ENCODE results near the gene SPINK8.
"Not testable (repeated sequence)": the region's sequence is repeated elsewhere in the genome, so short reads cannot be mapped to it uniquely, and the experiment has no call there.

Gene SPINK8

DNA sequence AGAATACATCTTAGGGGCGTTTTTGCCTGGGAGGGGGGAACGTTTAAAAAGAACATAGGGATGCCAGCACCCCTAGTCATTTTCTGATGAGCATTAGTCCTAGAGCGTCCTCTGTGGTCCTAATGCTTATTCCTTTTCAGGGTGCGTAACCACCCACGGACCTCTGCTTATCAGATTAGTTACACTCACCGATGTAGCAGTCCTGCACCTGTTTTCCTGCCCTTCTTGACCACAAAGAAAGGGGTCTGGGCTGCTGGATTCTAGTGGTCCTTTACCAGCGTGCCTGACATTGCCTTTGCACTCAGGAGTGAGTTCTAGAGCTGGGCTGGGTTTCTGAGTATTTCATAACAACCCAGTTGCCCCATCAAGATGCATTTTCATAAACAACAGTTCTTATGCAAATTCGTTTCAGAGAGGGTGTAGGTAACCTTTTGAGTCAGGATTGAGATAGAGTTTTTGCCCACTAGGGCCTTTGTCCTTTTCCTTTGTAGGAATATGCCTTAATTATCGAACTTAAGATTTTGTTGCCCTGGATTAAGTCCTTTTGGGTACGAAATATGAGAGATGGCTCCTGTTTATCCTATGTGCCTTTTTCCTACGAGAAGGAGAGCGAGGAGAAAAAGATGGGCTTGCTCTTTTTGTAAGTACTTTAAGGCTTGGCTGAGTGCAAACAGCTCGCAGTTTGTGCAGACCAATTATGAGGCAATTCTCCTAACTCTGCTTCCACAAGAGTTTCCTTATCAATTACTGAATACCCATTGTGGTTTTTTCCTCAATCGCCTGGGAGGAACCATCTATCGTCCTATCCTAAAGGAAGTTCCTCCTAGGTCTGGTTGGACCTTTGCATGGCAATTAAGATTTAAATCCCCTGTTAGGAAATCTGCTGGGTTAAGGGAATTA, at the start of gene SPINK8:
Gene SPINK8, minus strand, starts transcription at position 316 of the 900 bp plus-strand sequence. CDS start 5,320 bp downstream, outside the sequence.
- DNase-seq (ENCODE audit: low spot score); POLR2A ChIA-PET (ENCODE audit: low non-redundant PET); H3K27ac ChIP-seq; CTCF ChIA-PET: not testable (repeated sequence)

DNA sequence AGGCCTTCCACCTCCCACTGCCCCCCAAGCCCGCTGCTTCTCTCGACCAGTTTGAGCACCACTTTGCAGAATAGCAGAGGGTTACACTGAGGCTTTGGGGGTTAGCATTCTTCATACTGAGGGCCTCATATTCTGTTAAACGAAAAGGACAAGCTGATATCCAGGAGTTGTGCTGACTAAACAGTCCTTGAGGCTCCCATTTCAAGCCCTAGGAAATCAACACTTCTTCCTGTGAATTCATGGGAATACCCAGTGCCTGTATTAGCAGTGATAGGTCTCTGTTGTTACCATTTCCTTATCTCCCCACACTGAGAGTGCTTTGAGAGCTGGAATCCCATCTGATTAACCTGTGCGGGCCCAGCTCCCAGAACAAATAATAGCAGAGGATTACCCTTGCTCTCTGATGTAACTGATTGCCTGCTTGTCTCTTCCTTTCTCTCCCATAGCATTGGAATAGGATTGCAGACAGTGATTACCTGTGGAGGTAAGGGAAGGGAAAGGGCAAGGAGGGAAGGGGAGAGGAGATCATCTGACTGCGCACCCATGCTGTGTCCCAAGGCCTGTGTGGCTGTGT, 39.5 kb upstream of the SPINK8 start:
- DNase-seq (ENCODE audit: low spot score), result no peak
- no peak overlapping the region for H3K27ac ChIP-seq
- CTCF ChIA-PET, result no interaction called here

DNA sequence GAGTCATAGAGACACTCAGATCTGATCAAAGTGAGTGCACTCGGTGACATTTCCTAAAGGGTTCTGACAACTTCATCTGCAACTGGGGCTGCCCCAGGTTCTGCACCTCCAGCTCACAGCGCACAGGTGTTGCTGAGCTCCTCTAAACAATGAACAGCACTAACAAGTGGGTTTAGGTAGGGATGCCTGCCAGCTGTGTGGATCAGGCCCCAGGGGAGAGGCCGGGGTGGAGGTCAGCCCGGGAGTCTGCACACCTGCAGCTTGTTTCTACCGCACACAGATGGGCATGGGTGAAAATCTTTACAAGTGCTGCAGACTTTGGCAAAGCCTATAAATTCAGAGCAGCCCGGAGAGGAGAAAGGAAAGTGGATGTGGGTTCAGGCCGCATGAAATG, 38.9 kb upstream of the SPINK8 start:
- CTCF ChIA-PET, result no interaction called here
- no peak for DNase-seq (ENCODE audit: low spot score)
- POLR2A ChIA-PET (ENCODE audit: low non-redundant PET), result no interaction called here
- no peak overlapping the region for H3K27ac ChIP-seq
- TF ChIP-seq, protein P1, sequence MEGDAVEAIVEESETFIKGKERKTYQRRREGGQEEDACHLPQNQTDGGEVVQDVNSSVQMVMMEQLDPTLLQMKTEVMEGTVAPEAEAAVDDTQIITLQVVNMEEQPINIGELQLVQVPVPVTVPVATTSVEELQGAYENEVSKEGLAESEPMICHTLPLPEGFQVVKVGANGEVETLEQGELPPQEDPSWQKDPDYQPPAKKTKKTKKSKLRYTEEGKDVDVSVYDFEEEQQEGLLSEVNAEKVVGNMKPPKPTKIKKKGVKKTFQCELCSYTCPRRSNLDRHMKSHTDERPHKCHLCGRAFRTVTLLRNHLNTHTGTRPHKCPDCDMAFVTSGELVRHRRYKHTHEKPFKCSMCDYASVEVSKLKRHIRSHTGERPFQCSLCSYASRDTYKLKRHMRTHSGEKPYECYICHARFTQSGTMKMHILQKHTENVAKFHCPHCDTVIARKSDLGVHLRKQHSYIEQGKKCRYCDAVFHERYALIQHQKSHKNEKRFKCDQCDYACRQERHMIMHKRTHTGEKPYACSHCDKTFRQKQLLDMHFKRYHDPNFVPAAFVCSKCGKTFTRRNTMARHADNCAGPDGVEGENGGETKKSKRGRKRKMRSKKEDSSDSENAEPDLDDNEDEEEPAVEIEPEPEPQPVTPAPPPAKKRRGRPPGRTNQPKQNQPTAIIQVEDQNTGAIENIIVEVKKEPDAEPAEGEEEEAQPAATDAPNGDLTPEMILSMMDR (conservative IDR thresholded peaks at IDR 0.05; ENCODE audit: low read depth), result no peak

More for the DNA sequence above, 39.5 kb upstream of the SPINK8 start:
- POLR2A ChIA-PET (ENCODE audit: low non-redundant PET), result no interaction called here
- TF ChIP-seq, protein P1 (conservative IDR thresholded peaks at IDR 0.05; ENCODE audit: low read depth), result no peak

DNA sequence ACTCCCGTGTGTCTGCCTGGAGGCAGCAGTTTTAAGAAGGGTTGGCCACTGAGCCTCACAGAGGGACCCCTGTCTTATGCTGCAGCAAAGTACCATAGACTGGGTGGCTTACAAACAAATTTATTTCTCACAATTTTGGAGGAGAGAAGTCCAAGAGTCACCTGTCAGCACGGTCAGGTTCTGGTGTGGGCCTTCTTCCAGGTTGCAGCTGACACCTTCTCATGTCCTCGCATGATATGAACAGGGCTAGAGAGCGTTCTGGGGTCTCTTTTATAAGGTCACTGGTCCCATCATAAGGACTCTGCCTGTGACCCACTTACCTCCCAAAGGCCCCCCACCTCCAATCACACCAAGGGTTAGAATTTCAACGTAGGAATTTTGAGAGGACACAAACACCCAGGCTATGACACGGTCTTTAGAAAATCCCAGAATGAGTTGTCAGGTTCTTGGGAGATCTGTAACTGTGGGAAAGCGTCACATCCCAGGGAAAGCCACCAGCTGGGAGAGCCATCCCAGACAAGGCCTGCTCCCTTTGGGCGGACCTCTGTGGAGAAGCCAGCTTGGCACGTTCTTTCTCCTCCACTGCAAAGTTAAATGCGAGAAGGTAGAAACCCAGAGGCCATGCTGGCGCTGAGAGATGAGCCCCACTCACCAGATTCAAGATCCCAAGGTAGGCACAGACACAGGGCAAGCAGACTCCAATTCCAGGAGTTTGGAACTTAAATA, 38.4 kb upstream of the SPINK8 start, which contains the start of gene FBXW12:
Gene FBXW12, plus strand, starts transcription at position 569 of the 726 bp plus-strand sequence. CDS start 549 bp downstream, outside the sequence.
- ChIA-PET POLR2A (ENCODE audit: low non-redundant PET) (no interaction called here), CTCF (no interaction called here)
- TF ChIP-seq, protein P1 (conservative IDR thresholded peaks at IDR 0.05; ENCODE audit: low read depth), result no peak
- no peak for DNase-seq (ENCODE audit: low spot score)
- no peak within 1 kb of the TSS for H3K27ac ChIP-seq

DNA sequence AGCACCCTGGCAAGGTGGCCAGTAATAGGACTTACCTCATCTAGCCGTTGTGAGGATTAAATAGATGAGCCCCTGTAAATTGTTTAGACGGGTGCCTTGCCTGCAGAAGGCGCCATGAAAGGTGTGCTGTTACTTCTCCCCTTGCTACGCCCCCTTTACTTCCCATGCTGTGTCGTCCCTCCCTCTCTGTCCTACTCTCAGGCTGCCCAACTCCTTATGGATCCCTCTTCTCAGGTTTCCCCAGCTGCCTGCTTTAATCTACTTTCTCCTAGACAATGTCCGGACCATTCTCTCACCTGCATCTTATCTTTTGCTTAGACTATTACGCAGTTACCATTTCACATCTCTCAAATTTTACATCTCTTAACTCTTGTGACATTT, 36.9 kb upstream of the SPINK8 start:
- H3K27ac ChIP-seq, result no peak overlapping the region
- DNase-seq (ENCODE audit: low spot score), result no peak
- CTCF ChIA-PET, result no interaction called here
- POLR2A ChIA-PET (ENCODE audit: low non-redundant PET), result no interaction called here
- TF ChIP-seq, protein P1 (conservative IDR thresholded peaks at IDR 0.05; ENCODE audit: low read depth), result no peak

DNA sequence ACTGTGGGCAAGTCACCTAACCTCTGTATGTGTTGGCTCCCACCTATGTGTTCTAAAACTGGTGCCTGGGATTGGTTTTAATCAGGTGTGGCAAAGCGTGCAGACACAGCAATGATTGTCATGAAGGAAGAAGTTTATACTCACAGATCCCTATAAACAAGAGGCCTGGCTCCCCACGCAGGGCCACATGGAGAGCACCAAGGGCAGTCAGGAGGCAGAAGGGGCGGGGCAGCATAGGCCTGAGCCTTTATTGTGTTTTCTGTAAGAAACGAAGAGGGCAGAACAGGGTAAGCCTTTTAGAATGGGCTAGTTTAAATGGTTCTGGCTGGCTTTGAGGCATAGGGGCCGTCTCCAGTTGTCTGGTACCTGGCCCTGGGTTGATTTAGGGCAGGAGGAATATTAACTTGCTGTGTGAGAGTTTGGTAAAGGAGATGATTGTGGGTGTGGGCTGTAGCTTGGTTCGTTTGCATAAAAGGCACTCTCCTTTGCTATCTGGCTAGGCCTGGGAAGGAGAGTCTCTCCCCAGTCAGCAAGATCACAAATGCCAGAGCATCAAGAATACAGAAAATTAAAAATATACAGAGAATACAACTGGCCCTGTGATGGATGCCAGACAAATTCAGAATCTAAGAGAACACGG, 36.4 kb upstream of the SPINK8 start:
- DNase-seq (ENCODE audit: low spot score), result no peak
- no peak overlapping the region for H3K27ac ChIP-seq
- TF ChIP-seq, protein P1 (conservative IDR thresholded peaks at IDR 0.05; ENCODE audit: low read depth), result no peak
- POLR2A ChIA-PET (ENCODE audit: low non-redundant PET), result no interaction called here
- CTCF ChIA-PET, result interaction anchor here (0.6 kb wide), 1 partner anchor 31 kb away, joined by 3 read pairs; no protein-coding TSS in a partner anchor
